Mesodermal cell (in vitro differentiated cells): ENCODE results near the gene LRP1B.
"Not testable (repeated sequence)": the region's sequence is repeated elsewhere in the genome, so short reads cannot be mapped to it uniquely, and the experiment has no call there.

Experiments used
- H3K27ac ChIP-seq: 2 replicates; pipeline ENCODE4 v1.7.0; 2013; ENCODE audit warnings: mild to moderate bottlenecking, low read depth, low read length, moderate library complexity; ENCODE audit not compliant: severe bottlenecking
- H3K36me3 ChIP-seq: 2 replicates; pipeline ENCODE4 v1.7.1; 2013; ENCODE audit warnings: mild to moderate bottlenecking, low read length, moderate library complexity; ENCODE audit not compliant: control insufficient read depth, insufficient read depth
- H3K4me1 ChIP-seq: one replicate; pipeline ENCODE4 v1.7.1; 2013; ENCODE audit warnings: mild to moderate bottlenecking, low read length; ENCODE audit not compliant: insufficient read depth, control insufficient read depth, poor library complexity, severe bottlenecking
- H3K4me3 ChIP-seq: 2 replicates; pipeline ENCODE4 v1.7.0; 2013; ENCODE audit warnings: low read length, control low read depth, mild to moderate bottlenecking; ENCODE audit not compliant: insufficient read depth, poor library complexity, severe bottlenecking; ENCODE audit errors: extremely low read depth
- H3K9me3 ChIP-seq: 2 replicates; pipeline ENCODE4 v1.7.1; 2013; ENCODE audit warnings: mild to moderate bottlenecking, low read length, moderate library complexity; ENCODE audit not compliant: control insufficient read depth
- WGBS, 2 experiments: methylation state at CpG; one replicate each; pipeline ENCODE4 v1.1.5; 2013; ENCODE audit warnings: missing lambda C conversion rate in 2 of 2; ENCODE audit not compliant: insufficient coverage in 2 of 2; 5-methylcytosine and 5-hydroxymethylcytosine counted together

LRP1B gene

GRCh38 chr2:140472676-140473075 is 1658.1 kb downstream of the LRP1B start:
- Histone ChIP-seq H3K9me3 (no peaks in the 10 kb centered on the region), H3K36me3 (no peaks in the 10 kb centered on the region), H3K4me3 (no peak overlapping the region), H3K4me1 (no peaks in the 10 kb centered on the region), H3K27ac (no peak overlapping the region)
- no CpG with 5 or more reads among the region's 2 CpGs for WGBS, 2 experiments

GRCh38 chr2:140465301-140465700 is 1665.5 kb downstream of the LRP1B start:
- no peak overlapping the region for H3K27ac ChIP-seq
- no peak overlapping the region for H3K4me3 ChIP-seq
- H3K4me1 ChIP-seq, result no peaks in the 10 kb centered on the region
- no peaks in the 10 kb centered on the region for H3K36me3 ChIP-seq
- H3K9me3 ChIP-seq, result no peaks in the 10 kb centered on the region
- no CpG with 5 or more reads among the region's 2 CpGs for WGBS, 2 experiments

- no peaks in the 10 kb centered on the region for H3K4me1 ChIP-seq
- no peak overlapping the region for H3K27ac ChIP-seq
- no peak overlapping the region for H3K4me3 ChIP-seq
- WGBS, 2 experiments, result 83 to 87% methylated on average over 3 to 4 of the region's 4 CpGs
- H3K9me3 ChIP-seq, result no peaks in the 10 kb centered on the region
- H3K36me3 ChIP-seq, result no peaks in the 10 kb centered on the region
Observed at GRCh38 chr2:140462990-140463389, 1667.8 kb downstream of the LRP1B start.

- H3K9me3 ChIP-seq, result no peaks in the 10 kb centered on the region
- no peak overlapping the region for H3K27ac ChIP-seq
- H3K4me1 ChIP-seq, result peaks cover 13% of the 10 kb centered on the region
- no peaks in the 10 kb centered on the region for H3K36me3 ChIP-seq
- no peak overlapping the region for H3K4me3 ChIP-seq
- WGBS, 2 experiments, result 100% methylated on average over 3 of the region's 3 CpGs
Observed at GRCh38 chr2:140457483-140457882, 1673.3 kb downstream of the LRP1B start.

GRCh38 chr2:140455315-140455714 is 1675.5 kb downstream of the LRP1B start:
- peaks cover 13% of the 10 kb centered on the region for H3K4me1 ChIP-seq
- no peak overlapping the region for H3K4me3 ChIP-seq
- H3K27ac ChIP-seq, result no peak overlapping the region
- H3K36me3 ChIP-seq, result no peaks in the 10 kb centered on the region
- no CpG with 5 or more reads among the region's 1 CpG for WGBS, 2 experiments
- no peaks in the 10 kb centered on the region for H3K9me3 ChIP-seq

DNA sequence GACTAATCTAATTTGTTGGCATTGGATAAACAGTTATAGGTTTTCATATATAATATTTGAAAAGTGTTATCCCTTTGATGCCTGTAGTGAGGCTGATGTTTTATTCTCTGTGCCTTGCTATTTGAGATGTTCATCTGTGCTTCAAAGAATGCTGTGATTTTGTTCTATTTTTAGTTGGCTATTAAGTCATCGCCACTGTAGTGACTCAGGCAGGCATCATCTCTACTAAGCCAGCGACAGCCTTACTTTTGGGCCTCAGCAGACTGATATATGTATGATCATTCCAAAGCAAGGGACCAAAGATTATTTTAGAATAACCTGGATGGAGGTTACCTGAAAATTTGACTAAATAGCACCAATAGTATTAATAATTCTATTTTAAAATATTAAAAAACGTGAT is 1676.1 kb downstream of the LRP1B start:
- H3K27ac ChIP-seq, result no peak overlapping the region
- H3K36me3 ChIP-seq, result no peaks in the 10 kb centered on the region
- no peaks in the 10 kb centered on the region for H3K9me3 ChIP-seq
- peaks cover 13% of the 10 kb centered on the region for H3K4me1 ChIP-seq
- no CpG with 5 or more reads among the region's 3 CpGs for WGBS, 2 experiments
- no peak overlapping the region for H3K4me3 ChIP-seq

- Histone ChIP-seq H3K36me3 (no peaks in the 10 kb centered on the region), H3K4me3 (no peak overlapping the region), H3K9me3 (no peaks in the 10 kb centered on the region)
Observed at GRCh38 chr2:140451324-140451723, 1679.5 kb downstream of the LRP1B start.

GRCh38 chr2:140442319-140442718 is 1688.5 kb downstream of the LRP1B start:
- Histone ChIP-seq H3K4me3 (no peak overlapping the region), H3K27ac (peak overlapping the region; percentile 38), H3K4me1 (peaks cover 7% of the 10 kb centered on the region), H3K9me3 (no peaks in the 10 kb centered on the region), H3K36me3 (no peaks in the 10 kb centered on the region)
- 69 to 73% methylated on average over 4 of the region's 7 CpGs for WGBS, 2 experiments

More at GRCh38 chr2:140451324-140451723, 1679.5 kb downstream of the LRP1B start:
- no peak overlapping the region for H3K27ac ChIP-seq
- peaks cover 10% of the 10 kb centered on the region for H3K4me1 ChIP-seq

DNA sequence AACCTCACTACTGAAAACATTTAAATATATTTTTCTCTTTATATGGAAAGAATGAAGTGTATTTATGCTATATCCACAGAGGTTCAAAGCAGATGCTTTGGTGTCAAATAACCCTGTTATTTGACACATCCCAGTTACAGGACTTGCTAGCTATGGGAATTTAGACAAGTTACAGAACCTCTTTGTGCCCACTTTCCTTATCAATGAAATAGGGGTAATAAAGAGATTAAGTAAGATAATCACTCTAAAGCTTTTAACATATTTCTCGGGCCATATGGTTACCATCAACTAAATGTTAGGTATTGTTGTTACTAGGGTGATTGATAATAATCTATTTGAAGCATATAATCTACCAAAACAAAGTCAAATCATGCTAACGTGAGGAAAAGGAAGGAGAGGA is 1690.0 kb downstream of the LRP1B start:
- H3K36me3 ChIP-seq, result no peaks in the 10 kb centered on the region
- no peak overlapping the region for H3K4me3 ChIP-seq
- peaks cover 14% of the 10 kb centered on the region for H3K4me1 ChIP-seq
- peak overlapping the region; percentile 79 for H3K27ac ChIP-seq
- WGBS, 2 experiments, result no CpG with 5 or more reads among the region's 2 CpGs
- no peaks in the 10 kb centered on the region for H3K9me3 ChIP-seq

GRCh38 chr2:140436936-140437335 is 1693.9 kb downstream of the LRP1B start:
- peak overlapping the region; percentile 13 for H3K27ac ChIP-seq
- H3K4me3 ChIP-seq, result no peak overlapping the region
- H3K9me3 ChIP-seq, result no peaks in the 10 kb centered on the region
- WGBS, 2 experiments, result 82 to 90% methylated on average over 3 to 4 of the region's 5 CpGs
- no peaks in the 10 kb centered on the region for H3K36me3 ChIP-seq
- peaks cover 14% of the 10 kb centered on the region for H3K4me1 ChIP-seq

GRCh38 chr2:140427033-140427432 is 1703.8 kb downstream of the LRP1B start:
- 94 to 95% methylated on average over 13 to 18 of the region's 18 CpGs for WGBS, 2 experiments
- H3K27ac ChIP-seq, H3K4me3 ChIP-seq, H3K36me3 ChIP-seq, H3K9me3 ChIP-seq, H3K4me1 ChIP-seq: not testable (repeated sequence)
